K562 (cell line): ENCODE measurements around the gene CSF1. TPM values are rescaled to one million over a fixed set of nuclear protein-coding genes. Genes with fewer than 3 reads are reported as not detected.
A peak's percentile ranks its signal among the peaks of the same experiment; 100 is the strongest.

ENCODE experiments used
- ELF2 ChIP-seq: fragments of 250-450 bp; sonication (Bioruptor Pico); IDR thresholded peaks from 2 replicates; pipeline ENCODE4 v1.5.0; 2021; ENCODE audit warnings: mild to moderate bottlenecking
- ELK1 ChIP-seq: sonication (generic); formaldehyde crosslinking; IDR thresholded peaks from 2 replicates; pipeline ENCODE4 v1.8.1; 2022; ENCODE audit warnings: missing genetic modification reagents
- MNT ChIP-seq, 2 experiments: fragments of 450-650 bp; conservative IDR thresholded peaks; 2 replicates each; pipeline ENCODE4 v1.6.1; 2017; ENCODE audit warnings: mild to moderate bottlenecking in 2 of 2, moderate library complexity in 2 of 2
- MTA1 ChIP-seq: fragments of 450-650 bp; IDR thresholded peaks from 2 replicates; pipeline ENCODE4 v1.6.1; 2017; ENCODE audit warnings: borderline replicate concordance
- NFE2L1 ChIP-seq: fragments of 450-650 bp; IDR thresholded peaks from 2 replicates; pipeline ENCODE4 v1.6.1; 2016; ENCODE audit warnings: missing genetic modification characterization, low read depth, mild to moderate bottlenecking, missing compliant biosample characterization, moderate library complexity, borderline replicate concordance
- PML ChIP-seq: IDR thresholded peaks from 2 replicates; pipeline ENCODE4 v1.6.1; 2012; ENCODE audit warnings: low read length, inconsistent platforms
- STAT6 ChIP-seq: sonication (generic); formaldehyde crosslinking; IDR thresholded peaks from 2 replicates; pipeline ENCODE4 v1.8.1; 2023; ENCODE audit warnings: mild to moderate bottlenecking, missing genetic modification reagents
- TAF15 ChIP-seq: fragments of 200-400 bp; formaldehyde crosslinking; IDR thresholded peaks from 2 replicates; pipeline ENCODE4 v1.6.1; 2017; ENCODE audit warnings: mild to moderate bottlenecking, low read depth, low read length, moderate library complexity
- ZNF24 ChIP-seq: fragments of 450-650 bp; IDR thresholded peaks from 2 replicates; pipeline ENCODE4 v1.6.1; 2016
- ZNF311 ChIP-seq: fragments of 250-450 bp; sonication (Bioruptor Pico); IDR thresholded peaks from 2 replicates; pipeline ENCODE4 v1.4.0; 2020; ENCODE audit warnings: mild to moderate bottlenecking, moderate library complexity
- ZNF561 ChIP-seq: fragments of 450-650 bp; formaldehyde crosslinking; conservative IDR thresholded peaks from 2 replicates; pipeline ENCODE4 v1.4.0; 2020; ENCODE audit warnings: mild to moderate bottlenecking, moderate library complexity
- ZNF57 ChIP-seq: fragments of 450-650 bp; formaldehyde crosslinking; IDR thresholded peaks from 2 replicates; pipeline ENCODE4 v1.4.0; 2020; ENCODE audit warnings: mild to moderate bottlenecking, moderate library complexity
- polyA plus RNA-seq, 8 experiments: library from polyadenylated mRNA; depleted of rRNA in 4 of 8; stranded (reverse) in 5 of 8; unstranded in 3 of 8; fragments of >200 nt; fragmentation: Nextera tagmentation in 2 of 8; fragmentation: Illumina TruSeq in 1 of 8; extraction: Ambion mirVana in 2 of 8; extraction: Trizol in 1 of 8; gene quantifications; 2 replicates each; pipeline versions ENCODE4 v1.2.1 to v1.2.3, GENCODE V29; 2011 to 2014; ENCODE audit warnings: inconsistent platforms in 1 of 8, missing spikeins in 1 of 8
- total RNA-seq, 7 experiments: library from RNA; depleted of rRNA in 6 of 7; stranded (reverse); fragments of >200 nt in 6 of 7; fragmentation: Illumina TruSeq in 2 of 7; extraction: Trizol in 2 of 7; gene quantifications; 2 replicates each; pipeline versions ENCODE4 v1.2.1 to v1.2.3, GENCODE V29; 2011 to 2021; ENCODE audit warnings: low replicate concordance in 1 of 7
- TF ChIP-seq, protein P1 (sequence below): fragments of 450-650 bp; formaldehyde crosslinking; IDR thresholded peaks from 2 replicates; pipeline ENCODE4 v1.4.0; 2020; ENCODE audit warnings: mild to moderate bottlenecking, moderate library complexity
- TF ChIP-seq, protein P2 (sequence below): fragments of 450-650 bp; formaldehyde crosslinking; IDR thresholded peaks from 2 replicates; pipeline ENCODE4 v1.4.0; 2020; ENCODE audit warnings: mild to moderate bottlenecking, moderate library complexity
- TF ChIP-seq, protein P3 (sequence below): sonication (generic); formaldehyde crosslinking; IDR thresholded peaks from 2 replicates; pipeline ENCODE4 v1.8.1; 2023; ENCODE audit warnings: mild to moderate bottlenecking, missing genetic modification reagents

Gene CSF1
- total and polyA plus RNA-seq, 9 of the 15 experiments (the other 6 are each of a cell fraction or from before 2014, with no cell fraction given) = 0.18 to 11.8 (median 2.8) TPM

GRCh38 chr1:109917768-109918606 is 7.3 kb downstream of the CSF1 start (continued):
- TF ChIP-seq, protein P1, sequence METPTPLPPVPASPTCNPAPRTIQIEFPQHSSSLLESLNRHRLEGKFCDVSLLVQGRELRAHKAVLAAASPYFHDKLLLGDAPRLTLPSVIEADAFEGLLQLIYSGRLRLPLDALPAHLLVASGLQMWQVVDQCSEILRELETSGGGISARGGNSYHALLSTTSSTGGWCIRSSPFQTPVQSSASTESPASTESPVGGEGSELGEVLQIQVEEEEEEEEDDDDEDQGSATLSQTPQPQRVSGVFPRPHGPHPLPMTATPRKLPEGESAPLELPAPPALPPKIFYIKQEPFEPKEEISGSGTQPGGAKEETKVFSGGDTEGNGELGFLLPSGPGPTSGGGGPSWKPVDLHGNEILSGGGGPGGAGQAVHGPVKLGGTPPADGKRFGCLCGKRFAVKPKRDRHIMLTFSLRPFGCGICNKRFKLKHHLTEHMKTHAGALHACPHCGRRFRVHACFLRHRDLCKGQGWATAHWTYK = peak; percentile 61; the same call in 1 of the 2 replicates
- no peak for TF ChIP-seq ZNF57 (CRISPR knock-in tag)
- peak; percentile 88 to 96 for TF ChIP-seq MNT (conservative IDR thresholded peaks at IDR 0.05)
- 0 out of 2 replicates have a peak, but pooled peaks have one; percentile 63 for TF ChIP-seq ZNF24
- peak; percentile 90 for TF ChIP-seq PML
- TF ChIP-seq MTA1 = peak; percentile 83; the same call in 1 of the 2 replicates
- TF ChIP-seq, protein P2, sequence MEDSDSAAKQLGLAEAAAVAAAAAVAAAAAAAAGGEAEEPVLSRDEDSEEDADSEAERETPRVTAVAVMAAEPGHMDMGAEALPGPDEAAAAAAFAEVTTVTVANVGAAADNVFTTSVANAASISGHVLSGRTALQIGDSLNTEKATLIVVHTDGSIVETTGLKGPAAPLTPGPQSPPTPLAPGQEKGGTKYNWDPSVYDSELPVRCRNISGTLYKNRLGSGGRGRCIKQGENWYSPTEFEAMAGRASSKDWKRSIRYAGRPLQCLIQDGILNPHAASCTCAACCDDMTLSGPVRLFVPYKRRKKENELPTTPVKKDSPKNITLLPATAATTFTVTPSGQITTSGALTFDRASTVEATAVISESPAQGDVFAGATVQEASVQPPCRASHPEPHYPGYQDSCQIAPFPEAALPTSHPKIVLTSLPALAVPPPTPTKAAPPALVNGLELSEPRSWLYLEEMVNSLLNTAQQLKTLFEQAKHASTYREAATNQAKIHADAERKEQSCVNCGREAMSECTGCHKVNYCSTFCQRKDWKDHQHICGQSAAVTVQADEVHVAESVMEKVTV (CRISPR knock-in tag) = peak; percentile 44; the same call in 1 of the 2 replicates
- TF ChIP-seq ZNF561 = no peak
- TF ChIP-seq TAF15 = no peak
- no peak for TF ChIP-seq STAT6
- no peak for TF ChIP-seq ELF2 (CRISPR knock-in tag)
- no peak for TF ChIP-seq ELK1 (CRISPR knock-in tag)
- TF ChIP-seq ZNF311 (CRISPR knock-in tag) = no peak; the same call in 1 of the 2 replicates
- no peak for TF ChIP-seq NFE2L1 (tag)
- TF ChIP-seq, protein P3, sequence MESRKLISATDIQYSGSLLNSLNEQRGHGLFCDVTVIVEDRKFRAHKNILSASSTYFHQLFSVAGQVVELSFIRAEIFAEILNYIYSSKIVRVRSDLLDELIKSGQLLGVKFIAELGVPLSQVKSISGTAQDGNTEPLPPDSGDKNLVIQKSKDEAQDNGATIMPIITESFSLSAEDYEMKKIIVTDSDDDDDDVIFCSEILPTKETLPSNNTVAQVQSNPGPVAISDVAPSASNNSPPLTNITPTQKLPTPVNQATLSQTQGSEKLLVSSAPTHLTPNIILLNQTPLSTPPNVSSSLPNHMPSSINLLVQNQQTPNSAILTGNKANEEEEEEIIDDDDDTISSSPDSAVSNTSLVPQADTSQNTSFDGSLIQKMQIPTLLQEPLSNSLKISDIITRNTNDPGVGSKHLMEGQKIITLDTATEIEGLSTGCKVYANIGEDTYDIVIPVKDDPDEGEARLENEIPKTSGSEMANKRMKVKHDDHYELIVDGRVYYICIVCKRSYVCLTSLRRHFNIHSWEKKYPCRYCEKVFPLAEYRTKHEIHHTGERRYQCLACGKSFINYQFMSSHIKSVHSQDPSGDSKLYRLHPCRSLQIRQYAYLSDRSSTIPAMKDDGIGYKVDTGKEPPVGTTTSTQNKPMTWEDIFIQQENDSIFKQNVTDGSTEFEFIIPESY (CRISPR knock-in tag) = peak; percentile 60; the same call in 1 of the 2 replicates
